IPS DF 4.7 (cell line): ENCODE results near the gene TBL3.

ENCODE experiments used
- DNase-seq: peaks from one replicate; pipeline ENCODE4 v3.0.0-alpha.2; 2013; ENCODE audit warnings: low spot score; ENCODE audit errors: extremely low read depth

The TBL3 gene

DNA sequence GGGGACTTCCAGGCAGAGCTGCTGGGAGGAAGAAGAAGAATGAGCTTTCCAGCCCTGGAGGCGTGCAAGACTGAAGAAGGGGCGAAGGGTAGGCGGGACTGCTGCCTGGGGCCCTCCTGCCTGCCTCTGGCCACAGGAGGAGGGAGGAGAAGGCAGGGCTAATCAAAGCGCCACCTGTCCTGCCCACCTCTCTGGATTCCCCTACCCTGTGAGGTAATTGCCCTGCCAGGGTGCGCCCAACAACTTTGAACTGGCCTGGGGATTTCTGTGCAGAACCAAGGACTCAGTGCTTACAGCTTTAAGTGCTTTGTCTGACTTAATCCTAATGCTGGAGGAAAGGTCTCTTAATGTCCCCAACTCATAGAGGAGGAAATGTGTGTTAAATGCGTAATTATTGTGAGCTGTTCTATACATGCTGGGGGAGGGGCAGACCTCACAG is 9.6 kb downstream of the TBL3 start, which contains the start of gene NOXO1:
Gene NOXO1 (minus strand): TSS at position 72 of the 439 bp plus-strand sequence. CDS start 290 bp downstream, outside the sequence.
- DNase-seq, result no peak

DNA sequence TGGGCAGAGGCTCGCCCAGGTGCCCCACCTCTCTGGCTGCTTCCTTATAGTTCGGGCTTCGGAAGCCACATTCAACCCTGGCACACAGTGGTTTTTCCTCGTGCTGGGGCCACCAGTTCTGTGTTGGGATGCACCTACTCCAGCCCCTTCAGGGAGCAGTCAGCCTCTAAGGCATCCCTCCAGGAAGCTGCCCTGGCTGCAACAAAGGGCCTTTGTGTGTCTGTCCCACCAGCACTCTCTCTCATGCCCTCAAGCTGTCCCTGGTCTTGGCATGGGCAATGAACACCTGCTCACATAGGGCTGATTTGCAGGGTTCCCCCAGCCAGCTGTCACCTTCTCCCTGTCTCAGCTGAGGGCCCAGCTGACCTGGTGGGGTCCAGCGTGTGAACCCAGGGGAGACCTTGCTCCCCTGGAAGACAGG is 10.2 kb downstream of the TBL3 start:
- DNase-seq, result no peak

DNA sequence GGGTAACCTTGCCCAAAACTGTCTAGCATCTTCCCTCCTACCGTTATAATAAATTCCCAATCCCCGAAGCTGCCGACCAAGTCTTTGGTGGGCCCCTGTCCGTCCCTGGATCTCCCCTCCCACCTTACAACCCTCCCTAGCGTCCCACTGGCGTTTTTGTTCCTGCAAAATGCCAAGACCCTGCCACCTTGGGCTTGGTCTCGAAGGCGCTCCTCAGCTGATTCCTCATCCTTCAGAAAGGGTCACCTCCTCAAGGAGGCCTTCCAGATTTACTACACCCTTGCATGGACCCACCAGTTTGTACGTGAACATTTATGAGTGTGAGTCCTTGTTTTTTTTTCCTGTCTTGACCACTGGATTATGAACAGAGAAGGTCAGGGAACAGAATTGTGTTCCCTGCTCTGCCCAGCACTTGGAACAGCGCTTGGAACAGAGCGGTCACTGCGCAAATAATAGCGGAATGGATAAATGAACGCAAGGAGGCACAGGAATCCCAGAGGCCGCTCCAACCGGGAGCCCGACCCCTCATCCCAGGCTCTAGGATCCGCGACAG is 11.2 kb downstream of the TBL3 start:
- no peak for DNase-seq

DNA sequence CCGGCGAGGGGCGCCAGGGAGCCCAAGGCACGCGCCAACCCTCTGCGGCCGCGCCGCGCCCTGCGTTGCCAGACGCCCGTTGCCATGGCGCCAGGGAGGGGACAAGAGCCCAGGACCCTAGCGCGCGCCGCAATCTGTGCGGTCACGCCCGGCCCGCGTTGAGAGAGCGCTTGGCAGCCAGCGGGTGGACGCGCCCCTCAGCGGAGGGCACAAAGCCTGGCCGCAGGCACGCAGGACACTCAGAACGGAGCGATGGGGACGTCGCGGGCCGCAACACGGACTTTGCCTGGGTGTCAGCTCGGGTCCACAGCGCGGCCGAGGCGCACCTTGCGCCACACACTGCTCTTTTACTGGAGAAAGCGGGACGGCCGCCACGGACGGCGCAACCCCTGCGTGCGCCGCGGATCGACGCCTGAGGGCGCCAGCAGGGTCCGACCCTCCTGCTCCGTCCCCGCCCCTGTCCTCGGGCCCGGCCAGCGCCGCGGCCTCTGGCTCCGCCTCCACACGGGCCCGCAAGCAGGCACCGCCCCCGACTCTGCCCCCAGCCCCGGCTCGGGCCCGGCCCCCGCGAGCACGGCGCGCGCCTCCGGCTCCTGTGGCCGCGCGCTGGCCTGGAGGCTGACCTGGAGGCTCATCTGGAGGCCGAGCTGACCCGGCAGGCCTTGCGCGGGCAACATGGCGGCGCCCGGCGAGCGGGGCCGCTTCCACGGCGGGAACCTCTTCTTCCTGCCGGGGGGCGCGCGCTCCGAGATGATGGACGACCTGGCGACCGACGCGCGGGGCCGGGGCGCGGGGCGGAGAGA is 11.9 kb downstream of the TBL3 start, which contains the start of gene GFER:
Gene GFER (plus strand): TSS at position 650 of the 803 bp plus-strand sequence. CDS start 26 bp downstream, at position 676.
- no peak for DNase-seq

DNA sequence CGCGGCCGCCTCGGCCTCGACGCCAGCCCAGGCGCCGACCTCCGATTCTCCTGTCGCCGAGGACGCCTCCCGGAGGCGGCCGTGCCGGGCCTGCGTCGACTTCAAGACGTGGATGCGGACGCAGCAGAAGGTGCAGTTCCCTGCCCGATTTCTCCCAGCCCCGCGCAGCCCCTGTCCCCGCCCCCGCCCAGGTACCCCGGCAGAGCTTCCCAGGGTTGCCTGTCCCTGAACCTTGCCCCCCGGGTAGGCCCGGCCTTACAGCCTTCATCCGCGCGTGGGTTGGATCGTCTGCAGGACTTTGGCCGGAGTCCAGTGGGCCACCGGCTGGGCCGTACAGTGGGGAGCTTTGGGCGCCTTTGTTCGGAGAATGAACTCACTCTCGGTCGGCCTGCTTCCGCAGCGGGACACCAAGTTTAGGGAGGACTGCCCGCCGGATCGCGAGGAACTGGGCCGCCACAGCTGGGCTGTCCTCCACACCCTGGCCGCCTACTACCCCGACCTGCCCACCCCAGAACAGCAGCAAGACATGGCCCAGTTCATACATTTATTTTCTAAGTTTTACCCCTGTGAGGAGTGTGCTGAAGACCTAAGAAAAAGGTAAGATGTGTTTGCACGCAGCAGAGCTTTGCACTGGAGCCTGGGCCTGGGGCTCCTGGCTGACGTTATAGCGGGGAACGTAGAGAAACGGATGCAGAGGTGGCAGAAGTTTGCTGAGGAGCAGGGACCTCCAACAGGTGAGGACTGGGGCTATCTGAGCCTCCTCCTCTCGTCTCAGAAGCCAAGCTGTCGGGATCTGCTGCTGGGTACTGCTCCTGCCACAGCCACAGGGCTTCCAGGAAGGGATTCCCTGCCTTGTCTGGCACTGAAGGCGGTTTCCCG is 12.7 kb downstream of the TBL3 start:
- DNase-seq, result no peak

DNA sequence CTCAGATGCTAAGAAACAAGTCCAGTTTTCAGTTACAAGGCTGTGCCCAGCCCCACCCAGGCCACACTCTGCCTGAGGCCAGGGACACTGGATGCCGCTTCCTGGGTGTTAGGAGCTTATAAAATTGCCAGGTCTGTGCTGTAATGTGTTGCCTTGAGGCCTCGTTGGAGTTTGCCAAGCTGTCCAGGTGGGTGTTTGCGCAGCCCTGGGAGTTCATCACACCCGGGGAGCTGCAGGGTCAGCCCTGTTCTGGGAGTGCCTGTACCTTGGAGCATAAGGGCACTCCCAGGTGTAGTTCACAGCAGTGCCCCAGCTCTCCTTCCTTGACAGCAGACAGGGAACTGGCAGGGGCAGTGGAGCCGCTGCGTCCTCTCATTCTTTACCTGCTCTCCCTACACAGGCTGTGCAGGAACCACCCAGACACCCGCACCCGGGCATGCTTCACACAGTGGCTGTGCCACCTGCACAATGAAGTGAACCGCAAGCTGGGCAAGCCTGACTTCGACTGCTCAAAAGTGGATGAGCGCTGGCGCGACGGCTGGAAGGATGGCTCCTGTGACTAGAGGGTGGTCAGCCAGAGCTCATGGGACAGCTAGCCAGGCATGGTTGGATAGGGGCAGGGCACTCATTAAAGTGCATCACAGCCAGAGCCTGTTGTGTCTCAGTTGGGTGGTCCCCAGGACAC is 13.8 kb downstream of the TBL3 start:
- DNase-seq, result no peak

DNA sequence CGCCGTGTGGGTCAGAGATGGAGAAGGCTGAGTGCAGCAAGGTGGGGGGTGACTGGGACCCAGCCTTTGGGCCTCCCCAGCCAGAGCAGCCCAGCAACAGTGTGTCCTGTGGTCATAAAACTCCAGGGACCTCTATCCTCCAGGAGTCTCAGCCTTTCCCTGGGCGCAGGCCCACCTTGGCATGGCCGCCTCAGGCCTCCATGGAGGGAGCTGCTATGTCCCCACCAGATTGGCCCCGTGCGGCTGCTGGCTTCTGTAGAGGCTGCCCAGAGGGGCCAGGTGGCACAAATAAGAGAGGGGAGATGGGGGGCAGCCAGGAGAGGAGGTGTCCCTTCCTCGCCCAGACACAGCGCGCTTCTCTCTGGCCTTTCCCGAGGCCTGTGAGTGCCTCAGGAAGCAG is 15.3 kb downstream of the TBL3 start:
- DNase-seq, result no peak

DNA sequence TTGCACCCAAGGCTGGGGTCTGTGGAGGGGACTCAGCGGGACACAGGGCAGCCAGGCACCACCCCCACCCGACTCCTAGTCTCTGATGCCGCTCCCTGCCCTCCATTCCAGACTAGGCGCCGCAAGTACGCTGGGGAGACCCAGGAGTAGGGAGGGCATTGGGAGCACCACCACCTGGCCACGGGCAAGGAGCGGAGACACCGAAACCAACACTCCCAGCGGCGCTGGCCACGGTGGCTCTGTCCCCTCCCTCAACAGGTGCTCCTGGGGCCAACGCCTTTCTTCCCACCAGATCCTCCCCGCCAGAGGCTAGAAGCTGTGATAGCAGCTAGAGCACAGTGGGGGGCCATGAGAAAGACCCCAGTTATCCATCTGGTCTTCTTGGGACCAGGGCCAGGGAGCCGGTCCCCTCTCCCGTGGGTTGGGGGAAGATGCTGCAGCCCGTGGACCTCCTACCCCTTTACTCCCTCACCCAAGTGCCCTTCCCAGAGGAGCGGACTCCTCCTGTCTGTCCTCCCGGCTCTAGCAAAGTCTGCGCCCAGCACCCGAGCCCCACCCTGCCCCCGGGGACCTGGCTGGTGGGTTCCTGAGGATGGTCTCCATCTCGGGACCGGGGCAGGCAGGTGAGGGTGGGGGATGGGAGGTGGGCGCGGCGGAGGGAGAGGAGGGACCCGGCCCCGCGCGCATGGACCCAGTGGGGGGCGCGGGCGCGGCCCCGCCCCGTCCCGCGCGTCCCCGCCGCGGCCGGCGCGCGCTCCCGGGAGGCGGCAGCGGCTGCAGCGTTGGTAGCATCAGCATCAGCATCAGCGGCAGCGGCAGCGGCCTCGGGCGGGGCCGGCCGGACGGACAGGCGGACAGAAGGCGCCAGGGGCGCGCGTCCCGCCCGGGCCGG is 17.6 kb downstream of the TBL3 start, which contains the start of gene SYNGR3:
Gene SYNGR3 (plus strand): TSS at position 762 of the 892 bp plus-strand sequence. CDS start 133 bp downstream, outside the sequence.
- DNase-seq, result no peak

DNA sequence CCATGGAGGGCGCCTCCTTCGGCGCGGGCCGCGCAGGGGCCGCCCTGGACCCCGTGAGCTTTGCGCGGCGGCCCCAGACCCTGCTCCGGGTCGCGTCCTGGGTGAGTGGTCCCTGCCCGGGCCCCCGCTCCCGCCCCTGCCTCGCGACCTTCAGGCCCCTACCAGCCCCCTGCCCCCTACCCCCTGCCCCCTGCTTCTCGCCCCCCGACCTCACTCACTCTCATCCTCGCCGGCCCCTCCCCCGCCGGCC is 18.2 kb downstream of the TBL3 start:
- no peak for DNase-seq

DNA sequence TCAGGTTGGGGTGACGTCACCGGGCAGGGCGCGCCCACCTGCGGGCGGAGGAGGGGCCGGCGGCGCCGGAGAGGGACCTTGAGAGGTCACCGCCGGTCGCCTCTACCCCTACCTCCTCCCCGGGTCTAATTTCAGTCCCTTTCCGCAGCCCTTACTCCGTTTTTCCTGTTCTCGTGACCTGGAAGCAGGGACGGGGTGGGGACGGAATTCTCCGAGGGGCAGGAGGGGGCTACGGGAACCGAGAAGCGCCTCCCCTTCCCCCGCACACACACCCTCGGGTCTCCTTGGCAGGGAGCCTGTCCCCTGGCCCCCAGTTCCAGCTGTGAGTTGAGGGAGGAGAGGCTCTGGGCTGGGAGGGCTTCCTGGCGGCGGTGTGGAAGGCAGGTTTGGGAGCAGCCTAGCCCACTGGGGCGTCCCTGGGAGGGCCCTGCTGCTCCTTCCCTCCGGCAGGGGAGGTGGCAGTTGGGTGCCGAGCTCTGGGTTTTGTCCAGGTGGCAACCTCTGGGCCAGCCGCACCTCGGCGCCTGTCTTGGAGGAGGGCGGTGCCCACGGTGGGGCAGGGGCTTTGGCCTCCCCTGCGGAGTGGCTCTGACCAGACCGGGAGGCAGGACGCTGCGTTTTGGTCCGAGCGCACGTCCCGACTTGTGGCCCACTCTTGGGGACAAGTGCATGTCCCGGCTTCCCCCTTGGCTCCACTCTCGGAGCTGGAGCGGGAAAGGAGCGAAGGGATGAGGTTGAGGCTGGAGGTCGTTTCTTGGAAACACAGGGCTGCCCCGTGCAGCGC is 18.7 kb downstream of the TBL3 start:
- no peak for DNase-seq

DNA sequence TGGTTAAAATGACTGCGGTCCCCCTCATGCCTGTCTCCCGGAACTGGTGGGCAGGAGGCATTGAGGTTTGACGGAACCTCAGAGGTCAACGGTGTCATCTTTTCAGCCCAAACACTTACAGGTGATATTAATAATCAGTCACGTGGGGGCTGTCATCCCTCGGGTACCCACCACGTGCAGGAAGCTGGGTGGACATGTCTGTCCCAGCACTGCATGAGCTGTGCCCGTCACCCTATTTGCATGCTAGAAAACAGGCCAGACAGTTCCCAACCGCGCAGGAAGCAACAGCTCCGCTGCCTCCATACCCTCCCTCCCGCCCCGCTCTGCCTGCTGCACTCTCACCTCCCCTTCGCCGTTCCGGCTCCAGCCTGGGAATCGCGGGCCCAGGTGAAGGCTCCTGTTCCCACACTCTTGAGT is 19.3 kb downstream of the TBL3 start:
- no peak for DNase-seq

DNA sequence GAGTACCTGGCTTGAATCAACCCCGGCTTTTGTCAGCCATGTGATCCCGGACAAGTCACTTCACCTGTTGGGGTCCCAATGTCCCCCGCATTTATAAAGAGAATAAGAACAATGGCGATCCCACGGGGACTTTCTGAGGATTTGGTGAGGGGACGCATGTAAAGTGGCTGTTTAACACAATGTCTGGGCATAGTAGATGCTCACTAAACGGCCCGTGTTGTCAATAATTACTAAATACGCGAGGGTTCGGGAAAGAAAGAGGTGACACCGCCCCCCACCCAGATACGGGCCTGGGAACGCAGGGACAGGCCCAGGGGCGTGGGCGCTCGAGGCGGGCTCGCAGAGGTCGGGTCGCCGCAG is 19.7 kb downstream of the TBL3 start:
- no peak for DNase-seq

DNA sequence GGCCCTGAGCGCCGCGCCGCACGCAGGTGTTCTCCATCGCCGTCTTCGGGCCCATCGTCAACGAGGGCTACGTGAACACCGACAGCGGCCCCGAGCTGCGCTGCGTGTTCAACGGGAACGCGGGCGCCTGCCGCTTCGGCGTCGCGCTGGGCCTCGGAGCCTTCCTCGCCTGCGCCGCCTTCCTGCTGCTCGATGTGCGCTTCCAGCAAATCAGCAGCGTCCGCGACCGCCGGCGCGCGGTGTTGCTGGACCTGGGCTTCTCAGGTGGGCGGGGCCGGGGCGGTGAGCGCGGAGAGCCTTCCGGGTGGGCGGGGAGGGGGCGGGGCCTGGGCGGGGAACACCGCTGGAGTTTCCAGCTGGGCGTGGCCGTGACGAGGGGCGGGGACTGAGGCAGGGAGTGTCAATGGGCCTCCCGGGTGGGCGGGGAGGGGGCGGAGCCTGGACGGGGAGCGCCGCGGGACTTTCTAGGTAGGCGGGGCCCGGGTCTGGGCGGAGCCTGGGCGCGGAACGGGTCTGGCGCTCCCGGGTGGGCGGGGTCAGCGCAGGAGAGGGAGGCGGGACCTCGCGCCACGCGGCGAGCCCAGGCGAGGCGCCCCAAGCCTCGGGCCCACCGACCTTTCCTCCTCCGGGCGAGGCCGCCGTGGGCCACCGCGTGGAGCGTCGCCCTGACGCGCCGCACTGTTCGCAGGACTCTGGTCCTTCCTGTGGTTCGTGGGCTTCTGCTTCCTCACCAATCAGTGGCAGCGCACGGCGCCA is 20.3 kb downstream of the TBL3 start:
- no peak for DNase-seq

DNA sequence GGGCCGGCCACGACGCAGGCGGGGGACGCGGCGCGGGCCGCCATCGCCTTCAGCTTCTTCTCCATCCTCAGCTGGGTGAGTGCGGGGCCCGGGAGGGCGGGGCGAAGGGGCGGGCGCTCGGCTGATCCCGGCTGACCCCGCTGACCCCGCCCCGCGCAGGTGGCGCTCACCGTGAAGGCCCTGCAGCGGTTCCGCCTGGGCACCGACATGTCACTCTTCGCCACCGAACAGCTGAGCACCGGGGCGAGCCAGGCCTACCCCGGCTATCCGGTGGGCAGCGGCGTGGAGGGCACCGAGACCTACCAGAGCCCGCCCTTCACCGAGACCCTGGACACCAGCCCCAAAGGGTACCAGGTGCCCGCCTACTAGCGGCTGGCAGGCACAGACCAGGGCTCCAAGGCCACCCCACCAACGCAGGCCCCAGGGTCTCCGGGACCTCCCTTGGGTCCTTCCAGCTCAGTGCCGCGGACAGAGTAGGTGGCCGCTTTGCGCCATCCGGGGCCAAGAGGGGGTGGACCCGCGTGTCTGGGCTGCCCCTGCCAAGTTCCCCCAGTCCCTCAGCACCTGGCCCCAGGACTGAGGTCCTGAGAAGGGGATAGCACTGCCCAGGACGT is 21.0 kb downstream of the TBL3 start:
- DNase-seq, result no peak

DNA sequence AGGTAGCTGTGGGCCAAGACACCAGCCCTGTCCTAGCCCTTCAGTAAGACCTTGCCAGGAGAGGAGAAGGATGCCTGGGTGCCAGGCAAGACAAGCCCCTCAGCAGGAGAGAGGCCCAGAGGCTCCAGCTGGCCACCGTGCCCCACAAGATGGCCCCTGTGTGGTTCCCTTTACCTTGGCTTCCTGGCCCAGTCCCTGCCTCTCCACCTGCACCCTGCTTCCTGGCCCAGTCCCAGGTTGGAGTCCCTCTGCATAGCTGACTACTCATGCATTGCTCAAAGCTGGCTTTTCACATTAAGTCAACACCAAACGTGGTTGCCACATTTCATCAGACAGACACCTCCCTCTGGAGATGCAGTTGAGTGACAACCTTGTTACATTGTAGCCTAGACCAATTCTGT is 21.9 kb downstream of the TBL3 start:
- DNase-seq, result no peak

DNA sequence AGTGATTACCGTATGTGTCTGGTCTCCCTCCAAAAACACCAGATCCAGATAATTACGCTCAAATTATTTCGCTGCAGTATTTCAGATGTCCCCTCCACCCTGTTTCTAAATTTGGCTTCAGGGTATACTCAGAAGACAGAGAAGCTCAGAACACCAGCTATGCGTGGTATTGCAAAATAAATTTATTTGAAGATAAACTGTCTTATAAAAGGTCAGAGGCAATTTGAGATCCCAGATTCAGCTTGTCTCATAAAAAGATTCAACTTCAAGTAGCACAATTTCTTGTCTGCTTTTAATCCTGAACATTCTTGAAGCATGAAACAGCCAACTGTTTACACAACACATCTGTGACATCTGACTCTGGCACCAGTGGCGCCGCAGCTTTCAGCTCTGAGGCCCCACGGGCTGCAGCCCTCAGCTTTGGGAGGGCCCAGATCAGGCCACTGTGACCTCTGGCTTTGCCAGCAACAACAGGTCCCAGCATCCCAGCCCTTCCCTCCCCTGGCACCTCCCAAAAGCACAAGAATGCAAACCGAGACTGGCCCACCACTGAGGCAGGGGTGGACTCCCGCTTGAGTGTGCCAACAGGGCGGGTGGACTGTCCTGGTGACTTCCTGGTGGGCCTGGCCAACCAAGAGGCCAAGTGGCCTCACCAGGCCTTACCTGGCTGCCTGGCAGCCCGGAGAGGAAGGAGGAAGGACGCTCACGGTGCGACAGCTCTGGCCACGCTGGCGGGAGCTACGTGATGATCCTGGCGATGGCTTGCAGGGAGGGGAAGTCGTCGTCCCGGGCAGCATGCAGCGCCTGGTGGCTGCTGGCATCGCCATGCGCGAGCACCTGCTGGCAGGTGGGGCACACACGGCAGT is 25.9 kb downstream of the TBL3 start:
- DNase-seq, result no peak

DNA sequence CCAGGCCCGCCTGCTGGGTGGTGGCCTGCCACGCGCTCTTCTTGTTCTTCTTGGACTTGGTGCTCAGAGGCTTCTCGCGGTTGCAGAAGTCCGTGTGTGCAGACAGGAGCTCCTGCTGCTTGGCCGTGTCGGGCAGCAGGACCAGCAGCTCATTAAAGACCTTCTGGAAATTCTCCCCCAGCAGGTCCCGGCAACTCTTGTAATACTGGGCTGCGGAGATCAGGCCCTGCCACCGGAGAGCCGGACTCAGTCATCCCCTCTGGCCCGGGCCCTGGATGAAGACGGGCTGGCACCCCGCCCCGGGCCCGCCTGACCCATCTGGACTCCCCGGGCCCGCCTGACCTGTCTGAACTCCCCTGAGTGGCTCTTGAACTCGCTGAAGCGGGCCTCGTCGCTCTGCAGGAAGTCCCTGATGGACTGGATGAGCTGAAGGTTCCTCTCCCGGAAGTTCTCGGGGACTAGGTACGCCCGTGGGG is 26.5 kb downstream of the TBL3 start:
- no peak for DNase-seq
